ENCODE data around the gene ZNF804B. TPM values are rescaled to one million over a fixed set of nuclear protein-coding genes. Genes with fewer than 3 reads are reported as not detected.

The ZNF804B gene
- total and polyA plus RNA-seq, 2 of the 4 experiments (the other 2 are of a cell fraction) = not detected

- Histone ChIP-seq H4K8ac (ENCODE audit: low read depth in 2 of 2, low read length in 2 of 2) (no peak overlapping the region), H4K20me1 (ENCODE audit: insufficient read depth, low read length) (no peaks in the 10 kb centered on the region), H3K23ac (ENCODE audit: low read depth, low read length) (no peak overlapping the region), H3K56ac (ENCODE audit: extremely low read depth, insufficient read depth, low read length) (no peak overlapping the region), H3K36me3 (ENCODE audit: control insufficient read depth, insufficient read depth, low read length) (no peaks in the 10 kb centered on the region), H3K79me1 (ENCODE audit: low read depth in 1 of 2, low read length in 2 of 2) (no peaks in the 10 kb centered on the region), H3K4ac (ENCODE audit: low read depth, low read length) (no peak overlapping the region), H2AFZ (replicated peaks; ENCODE audit: low read length, poor library complexity) (no peak overlapping the region), H3K9me1 (ENCODE audit: insufficient read depth, low read length) (no peaks in the 10 kb centered on the region), H3K4me1 (ENCODE audit: control insufficient read depth, insufficient read depth, low read length) (no peaks in the 10 kb centered on the region), H3K4me2 (ENCODE audit: low read depth, low read length) (no peak overlapping the region), H3K9ac (ENCODE audit: low read depth, low read length) (no peak overlapping the region), H3K14ac (replicated peaks; ENCODE audit: low read depth, low read length) (no peak overlapping the region), H3K4me3 (ENCODE audit: insufficient read depth, low read depth, low read length) (no peak overlapping the region), H2BK5ac (ENCODE audit: low read depth, low read length, poor library complexity, severe bottlenecking) (no peak overlapping the region), H3K18ac (ENCODE audit: low read depth, low read length) (no peak overlapping the region), H2AK9ac (replicated peaks; ENCODE audit: low read depth, low read length, poor library complexity) (no peak overlapping the region), H2BK15ac (ENCODE audit: low read depth, low read length) (no peak overlapping the region), H3K9me3 (ENCODE audit: control insufficient read depth, insufficient read depth, low read length) (peaks cover 2% of the 10 kb centered on the region; the same call in 1 of the 2 replicates), H4K5ac (ENCODE audit: low read depth, low read length) (no peak overlapping the region), H2AK5ac (ENCODE audit: low read depth, low read length) (no peak overlapping the region), H2BK20ac (ENCODE audit: low read depth, low read length) (no peak overlapping the region), H2BK120ac (ENCODE audit: low read depth, low read length) (no peak overlapping the region), H4K91ac (ENCODE audit: insufficient read depth, low read depth, low read length) (no peak overlapping the region), H3K27me3 (ENCODE audit: control insufficient read depth, insufficient read depth, low read length) (no peaks in the 10 kb centered on the region), H3K27ac (ENCODE audit: insufficient read depth, low read length) (no peak overlapping the region)
- no TSS peak for BruUV-seq (replicated peaks)
- ATAC-seq (ENCODE audit: low read depth) = no peak
- POLR2A ChIA-PET (ENCODE audit: unreplicated experiment) = no interaction called here
- no CpG with 5 or more reads among the region's 2 CpGs for WGBS, 2 experiments (ENCODE audit: extremely low coverage in 2 of 2, insufficient read length in 1 of 2)
- in situ Hi-C loops (cut with MboI; ENCODE audit: low sequenced_read_pairs) (no loop called here), intact Hi-C loops (cut with micrococcal nuclease) (no loop called here), dilution Hi-C loops (cut with HindIII; ENCODE audit: low sequenced_read_pairs, unreplicated experiment) (no loop called here)
- CTCF ChIA-PET = no interaction called here
- no peak for DNase-seq
- TF ChIP-seq POLR2A (IDR thresholded peaks at IDR 0.05; ENCODE audit: low read depth, low read length) (no peak), BHLHE40 (IDR thresholded peaks at IDR 0.05; ENCODE audit: low read depth, low read length) (no peak), CHD1 (IDR thresholded peaks at IDR 0.05; ENCODE audit: low read depth, low read length) (no peak), CEBPB (IDR thresholded peaks at IDR 0.05; ENCODE audit: low read depth, low read length) (no peak), RCOR1 (IDR thresholded peaks at IDR 0.05; ENCODE audit: insufficient replicate concordance, low read length) (no peak), MAZ (IDR thresholded peaks at IDR 0.05; ENCODE audit: borderline replicate concordance, low read depth, low read length) (no peak), MAFK (IDR thresholded peaks at IDR 0.05; ENCODE audit: low read depth, low read length) (no peak), RFX5 (IDR thresholded peaks at IDR 0.05; ENCODE audit: low read depth, low read length) (no peak), FOS (IDR thresholded peaks at IDR 0.05; ENCODE audit: low read depth, low read length) (no peak), NFE2L2 (IDR thresholded peaks at IDR 0.05; ENCODE audit: low read depth, low read length) (no peak), MXI1 (IDR thresholded peaks at IDR 0.05; ENCODE audit: borderline replicate concordance, low read depth, low read length) (no peak), USF2 (IDR thresholded peaks at IDR 0.05; ENCODE audit: low read depth, low read length) (no peak), SMC3 (IDR thresholded peaks at IDR 0.05; ENCODE audit: low read depth, low read length) (no peak), RAD21 (IDR thresholded peaks at IDR 0.05; ENCODE audit: low read length) (no peak)
- TF ChIP-seq, protein P1, sequence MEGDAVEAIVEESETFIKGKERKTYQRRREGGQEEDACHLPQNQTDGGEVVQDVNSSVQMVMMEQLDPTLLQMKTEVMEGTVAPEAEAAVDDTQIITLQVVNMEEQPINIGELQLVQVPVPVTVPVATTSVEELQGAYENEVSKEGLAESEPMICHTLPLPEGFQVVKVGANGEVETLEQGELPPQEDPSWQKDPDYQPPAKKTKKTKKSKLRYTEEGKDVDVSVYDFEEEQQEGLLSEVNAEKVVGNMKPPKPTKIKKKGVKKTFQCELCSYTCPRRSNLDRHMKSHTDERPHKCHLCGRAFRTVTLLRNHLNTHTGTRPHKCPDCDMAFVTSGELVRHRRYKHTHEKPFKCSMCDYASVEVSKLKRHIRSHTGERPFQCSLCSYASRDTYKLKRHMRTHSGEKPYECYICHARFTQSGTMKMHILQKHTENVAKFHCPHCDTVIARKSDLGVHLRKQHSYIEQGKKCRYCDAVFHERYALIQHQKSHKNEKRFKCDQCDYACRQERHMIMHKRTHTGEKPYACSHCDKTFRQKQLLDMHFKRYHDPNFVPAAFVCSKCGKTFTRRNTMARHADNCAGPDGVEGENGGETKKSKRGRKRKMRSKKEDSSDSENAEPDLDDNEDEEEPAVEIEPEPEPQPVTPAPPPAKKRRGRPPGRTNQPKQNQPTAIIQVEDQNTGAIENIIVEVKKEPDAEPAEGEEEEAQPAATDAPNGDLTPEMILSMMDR (conservative IDR thresholded peaks at IDR 0.05; ENCODE audit: low read depth, low read length) = no peak
- TF ChIP-seq, protein P2, sequence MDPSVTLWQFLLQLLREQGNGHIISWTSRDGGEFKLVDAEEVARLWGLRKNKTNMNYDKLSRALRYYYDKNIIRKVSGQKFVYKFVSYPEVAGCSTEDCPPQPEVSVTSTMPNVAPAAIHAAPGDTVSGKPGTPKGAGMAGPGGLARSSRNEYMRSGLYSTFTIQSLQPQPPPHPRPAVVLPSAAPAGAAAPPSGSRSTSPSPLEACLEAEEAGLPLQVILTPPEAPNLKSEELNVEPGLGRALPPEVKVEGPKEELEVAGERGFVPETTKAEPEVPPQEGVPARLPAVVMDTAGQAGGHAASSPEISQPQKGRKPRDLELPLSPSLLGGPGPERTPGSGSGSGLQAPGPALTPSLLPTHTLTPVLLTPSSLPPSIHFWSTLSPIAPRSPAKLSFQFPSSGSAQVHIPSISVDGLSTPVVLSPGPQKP (IDR thresholded peaks at IDR 0.05; ENCODE audit: borderline replicate concordance, low read depth, low read length) = no peak
These were observed 183.5 kb downstream of the ZNF804B start for GRCh38 chr7:88942815-88943501.
